GM20431 (cell line): ENCODE results near the gene PPP1R9A.

Source experiments
- in situ Hi-C: fragments of 300-500 bp; cut with MseI, MboI; formaldehyde crosslinking; loops from one replicate; pipeline ENCODE4 v1.15.0; 2020; ENCODE audit warnings: low sequenced_read_pairs; ENCODE audit not compliant: unreplicated experiment

PPP1R9A gene

GRCh38 chr7:95011995-95012394, 104.6 kb downstream of the PPP1R9A start:
- in situ Hi-C loops, result no loop called here

- in situ Hi-C loops, result no loop called here
These were observed 110.6 kb downstream of the PPP1R9A start for GRCh38 chr7:95018021-95018420.

DNA sequence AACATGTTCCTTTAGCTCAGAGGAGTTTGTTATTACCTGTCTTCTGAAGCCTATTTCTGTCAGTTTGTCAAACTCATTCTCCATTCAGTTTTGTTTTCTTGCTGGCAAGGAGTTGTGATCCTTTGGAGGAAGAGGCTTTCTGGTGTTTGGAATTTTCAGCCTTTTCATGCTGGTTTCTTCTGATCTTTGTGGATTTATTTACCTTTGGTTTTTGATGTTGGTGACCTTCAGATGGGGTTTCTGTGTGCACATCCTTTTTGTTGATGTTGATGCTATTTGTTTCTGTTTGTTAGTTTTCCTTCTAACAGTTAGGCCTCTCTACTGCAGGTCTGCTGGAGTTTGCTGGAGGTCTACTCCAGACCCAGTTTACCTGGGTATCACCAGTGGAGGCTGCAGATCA, 118.6 kb downstream of the PPP1R9A start:
- in situ Hi-C loops, result no loop called here

GRCh38 chr7:95026421-95027072, 119.2 kb downstream of the PPP1R9A start:
- in situ Hi-C loops, result no loop called here

- in situ Hi-C loops, result no loop called here
These were observed 120.0 kb downstream of the PPP1R9A start for GRCh38 chr7:95027234-95027872.

- in situ Hi-C loops, result no loop called here
These were observed 121.3 kb downstream of the PPP1R9A start for GRCh38 chr7:95028683-95029082.

GRCh38 chr7:95035295-95035694, 127.9 kb downstream of the PPP1R9A start:
- in situ Hi-C loops, result no loop called here

DNA sequence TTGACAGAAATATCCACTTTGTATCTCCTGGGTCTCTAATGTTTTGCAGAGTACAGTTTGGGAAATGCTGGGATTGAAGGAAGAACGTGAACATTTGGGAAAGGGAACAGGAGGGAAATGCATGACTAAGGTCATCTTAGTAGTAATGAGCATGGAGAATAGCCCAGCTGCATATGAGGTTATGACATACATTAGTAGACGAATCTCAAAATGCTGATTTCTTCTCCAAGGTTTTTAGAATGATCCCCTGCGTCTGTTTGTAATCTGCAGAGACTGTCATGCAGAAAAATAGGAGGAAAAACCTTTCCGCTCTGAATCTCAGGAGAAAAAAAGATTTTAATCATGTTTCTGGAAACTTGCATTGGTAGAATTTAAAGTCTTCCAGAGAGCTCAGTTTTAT, 133.6 kb downstream of the PPP1R9A start:
- in situ Hi-C loops, result no loop called here

GRCh38 chr7:95045236-95045923, 138.0 kb downstream of the PPP1R9A start:
- in situ Hi-C loops, result no loop called here

DNA sequence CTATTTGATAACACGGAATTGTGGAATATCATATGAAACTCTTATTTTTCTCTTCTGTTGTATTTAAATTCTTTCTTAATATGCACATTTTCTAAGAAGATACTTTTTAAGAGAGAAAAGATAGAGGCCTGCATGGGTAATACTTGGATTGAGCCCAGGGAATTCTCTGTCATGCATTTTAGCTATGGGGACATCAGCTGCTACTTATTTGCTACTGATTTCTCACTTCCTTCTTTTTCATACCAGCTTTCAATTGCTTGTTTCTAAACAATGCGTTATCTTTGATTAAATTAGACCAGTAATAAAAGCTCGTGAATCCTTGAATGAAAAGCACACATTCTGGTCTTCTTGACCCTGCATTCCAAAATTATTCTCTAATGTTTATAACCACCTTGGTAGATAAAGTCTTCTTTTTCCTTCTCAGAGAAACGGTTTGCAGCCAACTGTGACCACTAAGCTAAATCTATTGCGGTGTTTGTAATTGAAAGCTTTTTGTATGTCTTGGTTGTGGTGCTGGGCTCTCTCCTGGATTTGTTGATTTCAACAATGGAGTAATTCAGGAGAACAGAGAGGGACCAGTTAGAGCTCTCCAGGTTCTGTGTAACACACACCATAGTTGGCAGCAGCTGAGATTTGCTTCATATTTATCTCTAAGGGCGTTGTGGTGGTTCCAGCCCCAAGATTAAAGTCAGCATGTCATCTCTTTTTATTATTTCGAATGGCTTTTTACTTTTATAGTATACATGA, 139.3 kb downstream of the PPP1R9A start:
- in situ Hi-C loops, result no loop called here

DNA sequence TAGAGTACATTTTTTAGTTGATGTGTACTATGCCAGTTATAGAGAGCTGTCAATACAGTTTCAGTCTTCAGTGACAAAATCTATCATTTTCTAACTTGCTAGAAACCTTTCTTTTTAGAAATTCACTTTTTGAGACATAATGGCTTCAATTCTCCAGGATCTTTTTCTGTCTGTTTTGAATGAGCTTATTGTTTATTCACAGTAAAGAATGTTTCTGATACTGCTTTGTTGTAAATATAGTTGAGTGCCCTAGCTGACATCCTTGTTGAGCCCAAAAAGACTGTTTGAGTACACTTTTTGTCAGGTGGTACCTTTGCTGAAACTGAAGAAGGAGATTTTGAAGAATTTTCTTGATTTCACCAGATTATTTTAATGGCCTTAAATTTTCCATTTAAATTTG, 139.9 kb downstream of the PPP1R9A start:
- in situ Hi-C loops, result no loop called here

DNA sequence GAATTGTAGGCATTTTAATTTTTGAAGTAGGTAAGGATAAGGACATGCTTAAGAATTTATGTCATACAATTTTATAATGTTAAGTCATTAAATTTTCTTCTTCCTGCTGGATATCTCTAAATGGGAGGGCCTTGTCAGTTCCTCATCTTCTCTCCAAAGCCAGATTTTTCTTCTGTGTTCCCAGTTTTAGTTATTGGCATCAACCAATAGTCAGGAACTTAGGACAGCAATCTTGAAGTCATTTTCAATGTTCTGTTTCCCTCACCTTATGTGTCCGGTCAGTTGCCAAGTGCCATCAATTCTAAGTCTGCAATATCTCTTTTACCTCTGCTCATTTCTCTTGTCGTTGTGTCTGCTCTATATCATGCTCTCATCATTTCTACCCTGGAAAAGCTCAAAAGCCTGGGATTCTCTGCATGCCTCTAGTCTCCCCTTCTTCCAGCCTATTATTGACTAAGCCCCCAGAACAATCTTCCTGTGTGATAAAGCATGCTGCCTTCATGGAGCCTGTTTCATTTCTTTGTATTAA, 145.2 kb downstream of the PPP1R9A start:
- in situ Hi-C loops, result no loop called here

GRCh38 chr7:95054386-95054785, 147.0 kb downstream of the PPP1R9A start:
- in situ Hi-C loops, result no loop called here

DNA sequence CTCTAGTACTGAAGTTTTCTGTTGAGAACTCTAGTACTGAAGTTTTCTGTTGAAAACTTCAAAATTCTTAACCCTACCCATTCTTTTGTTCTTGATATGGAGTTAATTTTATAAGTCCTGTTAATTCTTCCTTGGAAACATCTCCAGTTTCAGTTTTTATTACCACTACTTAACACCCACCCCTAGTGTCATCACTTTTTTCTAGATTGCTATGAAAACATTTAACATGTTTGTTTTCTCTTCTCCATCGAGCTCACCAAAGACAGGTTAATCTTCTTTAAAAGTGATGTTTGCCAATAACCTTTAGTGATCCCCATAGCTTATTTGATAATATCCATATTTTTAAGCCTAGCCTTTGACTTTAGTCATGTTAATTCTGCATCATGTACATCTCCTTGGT, 147.9 kb downstream of the PPP1R9A start:
- in situ Hi-C loops, result no loop called here

DNA sequence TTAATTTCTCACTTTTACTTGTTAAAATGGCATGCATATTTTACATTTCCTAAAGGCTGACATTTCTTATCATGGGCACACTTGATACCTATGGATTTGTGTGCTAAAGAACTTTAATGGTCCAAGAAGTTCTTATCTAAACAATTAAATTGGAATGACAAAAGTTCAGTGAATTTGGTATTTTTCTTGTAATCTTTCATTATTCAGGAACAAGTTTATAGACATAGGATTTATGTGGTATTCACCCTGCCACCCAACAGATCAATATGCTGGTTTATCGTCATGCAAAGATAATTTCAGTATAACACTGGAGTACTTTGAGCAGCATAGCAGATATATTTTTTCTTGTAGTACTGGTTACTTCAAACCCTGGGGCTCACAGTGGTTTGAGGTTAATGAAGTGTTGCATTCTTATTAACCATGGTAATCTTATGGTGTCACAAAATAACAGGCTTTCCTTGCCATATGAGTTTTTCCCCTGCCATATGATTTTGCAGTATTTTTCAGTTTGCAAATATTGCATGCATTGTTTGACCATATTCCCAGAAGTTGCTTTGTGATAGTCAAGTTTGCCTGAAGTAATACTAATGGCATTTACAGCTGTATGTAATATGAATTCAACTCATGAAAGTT, 148.8 kb downstream of the PPP1R9A start:
- in situ Hi-C loops, result no loop called here

DNA sequence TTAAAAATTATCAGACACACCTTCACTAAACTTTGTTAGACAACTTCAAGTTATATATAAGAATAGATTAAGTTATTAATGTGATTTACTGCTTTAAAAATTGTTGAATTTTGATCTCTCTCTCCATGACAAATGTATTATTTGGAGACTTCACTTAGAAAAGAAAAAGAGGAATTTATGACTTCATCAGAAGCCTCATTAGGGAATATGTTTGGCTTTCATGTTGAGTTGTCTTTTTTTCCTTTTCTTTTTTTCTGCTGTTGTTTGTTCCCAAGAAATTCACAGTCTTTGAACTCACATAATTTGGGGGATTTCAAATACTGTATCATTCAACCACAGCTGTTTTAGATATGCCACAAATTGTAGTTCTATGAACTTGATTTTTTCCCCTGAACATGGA, 149.5 kb downstream of the PPP1R9A start:
- in situ Hi-C loops, result no loop called here

GRCh38 chr7:95059842-95060313, 152.5 kb downstream of the PPP1R9A start:
- in situ Hi-C loops, result no loop called here

DNA sequence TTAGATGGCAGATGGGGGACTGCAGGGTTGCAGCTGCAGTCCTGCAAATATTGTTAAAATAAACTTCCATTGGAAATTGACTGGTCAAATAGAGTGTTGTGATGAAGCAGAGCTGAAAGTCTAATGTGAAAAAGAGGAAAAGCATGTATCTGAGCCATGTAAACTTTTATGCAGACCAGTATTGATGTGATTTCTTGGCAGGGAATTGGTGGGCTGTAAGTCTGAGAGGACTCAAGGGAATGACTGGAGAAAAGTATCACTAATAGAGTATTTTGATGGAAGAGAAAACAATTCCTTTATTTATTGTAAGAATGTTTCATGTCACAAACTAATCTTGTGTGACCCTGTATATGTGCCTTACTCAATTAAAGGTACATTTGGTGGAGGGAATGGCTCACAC, 155.5 kb downstream of the PPP1R9A start:
- in situ Hi-C loops, result no loop called here

GRCh38 chr7:95066737-95067530, 159.5 kb downstream of the PPP1R9A start:
- in situ Hi-C loops, result no loop called here
